Measurements from ENCODE around the gene GRM1.

GRM1 gene

DNA sequence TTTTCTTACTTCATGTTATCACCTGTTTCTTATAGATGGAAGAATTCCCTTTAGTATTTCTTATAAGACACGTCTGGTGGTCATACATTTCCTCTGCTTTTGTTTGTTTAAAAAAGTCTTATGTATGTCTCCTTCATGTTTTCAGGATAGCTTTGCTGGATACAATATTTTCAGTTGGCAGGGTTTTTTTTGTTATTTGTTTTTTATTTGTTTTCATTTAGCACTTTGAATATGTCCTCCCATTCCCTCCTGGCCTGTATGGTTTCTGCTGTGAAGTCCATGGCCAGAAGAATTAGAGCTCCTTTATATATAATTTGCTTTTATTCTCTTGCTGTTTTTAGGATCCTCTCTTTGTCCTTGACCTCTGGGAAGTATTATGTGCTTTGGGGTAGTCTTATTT is 432.1 kb downstream of the GRM1 start:
- TF ChIP-seq, protein P1, sequence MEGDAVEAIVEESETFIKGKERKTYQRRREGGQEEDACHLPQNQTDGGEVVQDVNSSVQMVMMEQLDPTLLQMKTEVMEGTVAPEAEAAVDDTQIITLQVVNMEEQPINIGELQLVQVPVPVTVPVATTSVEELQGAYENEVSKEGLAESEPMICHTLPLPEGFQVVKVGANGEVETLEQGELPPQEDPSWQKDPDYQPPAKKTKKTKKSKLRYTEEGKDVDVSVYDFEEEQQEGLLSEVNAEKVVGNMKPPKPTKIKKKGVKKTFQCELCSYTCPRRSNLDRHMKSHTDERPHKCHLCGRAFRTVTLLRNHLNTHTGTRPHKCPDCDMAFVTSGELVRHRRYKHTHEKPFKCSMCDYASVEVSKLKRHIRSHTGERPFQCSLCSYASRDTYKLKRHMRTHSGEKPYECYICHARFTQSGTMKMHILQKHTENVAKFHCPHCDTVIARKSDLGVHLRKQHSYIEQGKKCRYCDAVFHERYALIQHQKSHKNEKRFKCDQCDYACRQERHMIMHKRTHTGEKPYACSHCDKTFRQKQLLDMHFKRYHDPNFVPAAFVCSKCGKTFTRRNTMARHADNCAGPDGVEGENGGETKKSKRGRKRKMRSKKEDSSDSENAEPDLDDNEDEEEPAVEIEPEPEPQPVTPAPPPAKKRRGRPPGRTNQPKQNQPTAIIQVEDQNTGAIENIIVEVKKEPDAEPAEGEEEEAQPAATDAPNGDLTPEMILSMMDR (IDR thresholded peaks at IDR 0.05; ENCODE audit: insufficient read depth, missing control alignments), result no peak
- DNase-seq (ENCODE audit: insufficient read length, low spot score) (no peak), FAIRE-seq (no peak)

DNA sequence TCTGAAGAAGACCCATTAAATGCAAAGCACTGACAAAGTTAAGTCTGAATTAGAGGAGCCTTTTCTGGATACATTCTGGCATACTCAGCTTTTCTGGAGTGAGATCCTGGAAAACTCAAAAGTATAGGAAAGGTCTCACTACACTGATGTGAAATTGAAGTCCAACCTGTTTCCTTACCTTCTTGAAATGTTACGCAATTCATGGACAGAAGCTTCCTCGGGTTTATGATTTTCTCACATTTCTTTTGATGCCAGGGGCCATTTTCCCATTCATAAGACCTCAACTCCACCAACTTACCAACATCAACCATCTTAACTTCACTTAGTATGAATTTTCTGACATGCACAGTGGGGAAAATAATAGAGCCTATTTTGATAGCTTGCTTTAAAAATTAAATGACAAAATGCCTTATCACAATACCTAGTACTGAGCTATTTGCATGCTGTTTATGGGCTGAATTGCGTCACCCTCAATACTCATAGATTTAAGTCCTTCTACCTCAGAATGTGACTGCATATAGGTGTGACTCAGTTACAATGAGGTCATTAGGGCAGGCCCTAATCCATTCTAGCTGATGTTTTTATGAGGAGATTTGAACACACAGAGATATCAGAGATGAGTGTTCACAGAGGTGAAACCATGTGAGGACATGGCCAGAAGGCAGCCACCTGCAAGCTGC is 441.4 kb downstream of the GRM1 start:
- TF ChIP-seq, protein P1 (IDR thresholded peaks at IDR 0.05; ENCODE audit: insufficient read depth, missing control alignments), result no peak
- DNase-seq (ENCODE audit: insufficient read length, low spot score), result no peak
- FAIRE-seq, result no peak

DNA sequence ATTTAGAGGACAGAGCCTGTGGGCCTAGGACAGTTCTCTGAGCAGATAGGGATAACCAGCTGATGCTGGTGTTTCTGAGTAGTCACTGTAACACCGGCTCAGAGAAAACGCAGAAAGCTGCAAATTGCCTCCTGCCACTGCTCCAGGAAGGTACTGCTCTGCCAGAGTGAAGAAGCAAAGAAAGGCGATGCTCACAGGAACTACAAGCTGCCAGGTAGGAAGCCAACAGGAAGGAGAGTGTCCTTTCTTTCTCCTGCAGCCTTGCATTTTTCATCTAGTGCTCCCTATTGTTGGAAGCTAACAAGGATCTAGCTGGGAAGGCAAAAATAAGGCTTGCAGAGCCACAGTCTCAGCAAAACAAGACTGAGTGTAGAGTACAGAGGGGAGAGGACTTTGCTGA is 444.1 kb downstream of the GRM1 start:
- FAIRE-seq, result no peak
- DNase-seq (ENCODE audit: insufficient read length, low spot score), result no peak
- TF ChIP-seq, protein P1 (IDR thresholded peaks at IDR 0.05; ENCODE audit: insufficient read depth, missing control alignments), result no peak

DNA sequence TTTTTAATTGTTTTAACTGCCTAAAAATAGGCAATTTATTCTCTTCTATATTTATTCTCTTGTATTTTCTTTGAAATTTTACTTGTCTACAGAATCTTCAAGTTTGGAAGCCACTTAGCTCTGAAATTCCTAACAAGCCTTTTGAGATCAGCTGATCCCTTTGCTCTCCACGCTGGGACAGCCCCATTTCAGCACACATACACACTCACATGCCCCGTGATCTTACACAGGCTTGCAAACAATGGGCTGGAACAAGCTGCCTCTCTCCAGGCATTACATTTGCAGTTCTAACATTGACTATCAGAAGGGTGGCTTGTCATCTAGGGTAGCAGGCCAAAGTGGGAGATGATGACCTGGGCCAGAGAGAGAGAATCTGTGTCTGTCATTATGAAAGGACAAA is 452.7 kb downstream of the GRM1 start:
- DNase-seq (ENCODE audit: insufficient read length, low spot score) (no peak), FAIRE-seq (no peak)
- TF ChIP-seq, protein P1 (IDR thresholded peaks at IDR 0.05; ENCODE audit: insufficient read depth, missing control alignments), result no peak

DNA sequence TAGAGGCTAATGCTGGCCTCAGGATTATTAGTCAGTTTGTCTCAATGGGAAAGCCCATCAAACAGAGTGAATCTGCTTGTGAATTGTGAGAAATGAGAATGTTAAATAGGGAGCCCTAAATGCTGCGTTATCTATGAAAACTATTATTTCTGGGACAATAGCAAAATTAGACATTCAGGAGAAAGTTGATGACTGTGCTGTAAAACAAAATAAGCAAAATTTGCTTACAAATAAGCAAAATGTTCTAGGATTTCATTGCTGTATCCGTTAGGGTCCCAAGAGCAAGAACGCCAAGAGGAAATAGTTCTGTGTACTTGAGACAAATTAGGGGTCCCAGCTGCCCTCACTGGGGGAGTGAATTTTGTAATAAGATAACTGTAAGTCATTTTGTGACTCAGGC is 455.5 kb downstream of the GRM1 start:
- FAIRE-seq, result no peak
- TF ChIP-seq, protein P1 (IDR thresholded peaks at IDR 0.05; ENCODE audit: insufficient read depth, missing control alignments), result no peak
- DNase-seq (ENCODE audit: insufficient read length, low spot score), result no peak

Data from D721Med (cell line).